NOMO-1 treated with DMSO at 0.1 percent for 48 hours (cell line): ENCODE results near the gene CHD9.
"Not testable (repeated sequence)": the region's sequence is repeated elsewhere in the genome, so short reads cannot be mapped to it uniquely, and the experiment has no call there.

Source experiments
- DNase-seq: peaks from one replicate; lab custom pipeline; 2025; ENCODE audit not compliant: unreplicated experiment; lab: John Stamatoyannopoulos, UW

CHD9 gene

DNA sequence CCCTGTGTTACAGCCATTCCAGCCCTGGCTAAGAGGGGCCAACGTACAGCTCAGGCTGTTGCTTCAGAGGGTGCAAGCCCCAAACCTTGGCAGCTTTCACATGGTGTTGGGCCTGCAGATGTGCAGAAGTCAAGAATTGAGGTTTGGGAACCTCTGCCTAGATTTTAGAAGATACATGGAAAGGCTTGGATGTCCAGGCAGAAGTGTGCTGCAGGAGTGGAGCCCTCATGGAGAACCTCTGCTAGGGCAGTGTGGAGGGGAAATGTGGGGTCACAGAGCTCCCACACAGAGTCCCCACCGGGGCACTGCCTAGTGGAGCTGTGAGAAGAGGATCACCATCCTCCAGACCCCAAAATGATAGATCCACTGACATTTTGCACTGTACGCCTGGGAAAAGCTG is 130.9 kb downstream of the CHD9 start:
- DNase-seq, result not testable (repeated sequence)

DNA sequence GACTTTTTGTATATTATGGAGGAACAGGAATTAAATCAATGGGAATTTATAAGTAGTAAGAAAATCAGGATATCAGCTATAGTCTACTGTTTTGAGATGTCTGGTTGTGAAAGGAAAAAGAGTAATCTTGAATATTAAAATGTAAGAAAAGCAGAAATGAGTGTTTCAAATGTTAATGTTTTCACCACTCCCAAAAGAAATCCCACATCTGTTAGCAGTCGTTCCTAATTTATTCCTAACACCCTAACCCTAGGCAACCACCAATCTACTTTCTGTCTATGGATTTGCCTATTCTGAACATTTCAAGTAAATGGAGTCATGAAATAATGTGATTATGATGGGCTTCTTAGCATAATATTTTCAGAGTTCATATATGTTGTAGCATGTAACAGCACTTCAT is 133.0 kb downstream of the CHD9 start:
- no peak for DNase-seq

DNA sequence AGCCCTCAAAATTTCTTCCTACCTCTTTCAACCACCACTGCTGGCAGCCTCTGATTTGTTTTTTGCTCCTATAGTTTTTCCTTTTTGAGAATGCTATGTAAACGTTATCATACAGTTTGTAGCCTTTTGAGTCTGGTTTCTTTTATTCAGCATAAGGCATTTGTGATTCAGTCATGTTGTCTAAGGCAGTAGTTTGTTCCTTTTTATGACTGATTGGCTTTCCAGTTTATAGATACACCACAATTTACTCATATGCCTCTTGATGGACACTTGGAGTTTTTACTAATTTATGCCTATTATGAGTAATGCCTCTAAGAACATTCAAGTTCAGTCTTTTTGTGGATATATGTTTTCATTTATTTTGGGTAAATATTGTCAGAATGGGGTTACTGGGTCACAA is 136.6 kb downstream of the CHD9 start:
- DNase-seq, result no peak

DNA sequence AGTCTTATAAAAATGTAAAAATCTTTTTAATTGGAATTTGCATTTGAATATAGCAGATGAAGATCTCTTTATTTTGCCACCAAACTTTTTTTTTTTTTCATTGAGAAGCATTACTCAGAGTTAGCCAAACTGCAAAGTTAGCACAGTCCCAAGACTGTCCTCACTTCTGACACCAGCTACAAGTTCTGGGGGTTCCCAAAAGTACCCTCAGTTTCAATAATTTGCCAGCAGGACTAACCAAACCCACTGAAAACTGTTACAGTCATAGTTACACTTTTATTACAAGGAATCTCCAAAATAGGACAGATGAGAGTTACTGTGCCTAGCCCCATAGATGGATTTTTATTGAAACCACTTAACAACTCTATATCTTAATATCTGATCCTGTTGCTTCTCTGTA is 144.1 kb downstream of the CHD9 start:
- no peak for DNase-seq

DNA sequence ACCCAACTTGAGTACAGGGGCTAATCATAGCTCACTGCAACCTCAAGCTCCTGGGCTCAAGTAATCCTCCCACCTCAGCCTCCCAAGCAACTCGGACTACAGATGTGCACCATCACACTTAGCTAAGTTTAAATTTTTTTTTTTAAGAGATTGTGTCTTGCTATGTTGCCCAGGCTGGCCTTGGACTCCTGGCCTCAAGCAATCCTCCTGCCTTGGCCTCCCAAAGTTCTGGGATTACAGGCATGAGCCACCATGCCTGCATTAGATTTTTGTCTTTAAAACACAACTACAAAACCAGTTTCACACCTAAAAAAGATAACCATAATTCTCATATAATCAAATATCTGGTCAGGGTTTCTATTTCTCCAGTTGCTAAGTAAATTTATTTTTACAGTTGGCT is 147.1 kb downstream of the CHD9 start:
- no peak for DNase-seq

DNA sequence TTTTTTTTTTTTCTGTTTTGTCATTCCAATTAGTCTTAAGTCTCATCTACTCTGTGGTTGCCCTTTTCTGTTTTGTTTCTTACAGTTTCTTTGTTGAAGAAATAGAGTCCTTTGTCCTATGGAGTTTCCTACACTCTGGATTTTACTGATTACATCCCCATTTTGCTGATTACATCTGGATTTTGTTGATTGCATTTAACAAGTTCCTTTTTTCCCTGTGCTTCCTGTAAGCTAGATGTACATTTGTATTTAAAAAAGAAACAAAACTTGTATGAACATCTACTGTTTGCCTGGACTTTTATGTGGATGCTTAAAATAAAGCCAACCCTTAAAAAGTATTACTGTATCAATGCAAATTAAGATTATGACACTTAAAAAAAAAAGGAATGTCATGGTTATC is 147.6 kb downstream of the CHD9 start:
- DNase-seq, result no peak

DNA sequence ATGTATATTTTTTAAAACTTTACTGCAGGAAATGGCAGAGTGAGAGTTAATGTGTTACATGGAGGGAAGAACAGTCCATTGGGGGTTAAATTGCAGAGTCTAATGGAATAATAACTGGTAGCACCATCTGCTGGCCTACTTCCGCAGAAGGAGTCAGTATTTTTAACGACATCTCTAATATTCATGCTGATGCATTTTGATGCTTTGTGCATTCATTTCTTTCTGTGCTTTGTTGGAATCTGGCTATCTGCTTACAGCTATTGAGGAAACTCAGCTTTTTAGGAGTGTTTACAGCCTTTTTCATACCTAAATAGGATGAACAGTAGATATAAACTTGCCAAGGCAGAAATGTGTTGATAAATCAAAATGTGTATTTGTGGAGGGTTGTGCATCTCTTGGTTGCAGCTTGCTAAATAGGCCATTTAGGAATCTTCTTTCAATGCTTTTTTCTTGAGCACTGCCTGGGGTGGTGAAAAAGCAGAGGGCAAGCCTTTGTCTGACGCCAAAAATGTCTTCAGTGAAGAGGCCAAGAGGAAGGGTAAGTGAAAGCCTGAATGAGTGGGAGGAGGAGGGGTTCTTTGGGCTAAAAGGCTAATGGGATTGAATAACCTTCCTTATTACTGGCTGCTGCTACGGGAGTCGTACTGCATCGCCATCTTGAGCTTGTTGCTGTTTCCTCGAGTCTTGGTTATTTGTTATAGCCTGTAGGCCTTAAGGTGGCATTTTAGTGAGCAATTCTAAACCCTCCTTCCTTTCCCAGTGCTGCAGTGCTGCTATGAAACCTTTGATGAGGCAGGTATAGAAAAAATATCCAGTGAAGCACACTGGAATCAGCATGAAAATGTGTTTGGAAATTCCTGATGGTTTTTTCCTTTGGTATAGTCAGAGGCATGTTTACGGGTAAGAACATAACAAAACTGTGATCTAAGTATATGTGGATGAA is 153.3 kb downstream of the CHD9 start:
- DNase-seq, result peak; percentile 91

DNA sequence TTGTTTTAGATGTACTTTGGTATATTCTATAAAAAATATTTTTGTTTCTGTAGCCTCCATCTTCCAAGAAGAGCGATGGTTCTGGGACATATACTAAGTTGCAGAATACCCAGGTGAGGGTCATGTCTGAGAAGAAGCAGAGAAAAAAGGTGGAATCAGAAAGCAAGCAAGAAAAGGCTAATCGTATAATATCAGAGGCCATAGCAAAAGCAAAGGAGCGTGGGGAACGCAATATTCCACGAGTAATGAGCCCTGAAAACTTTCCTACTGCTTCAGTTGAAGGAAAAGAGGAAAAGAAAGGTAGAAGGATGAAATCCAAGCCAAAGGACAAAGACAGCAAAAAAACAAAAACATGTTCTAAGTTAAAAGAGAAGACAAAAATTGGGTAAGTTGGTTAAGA is 154.6 kb downstream of the CHD9 start:
- DNase-seq, result no peak

DNA sequence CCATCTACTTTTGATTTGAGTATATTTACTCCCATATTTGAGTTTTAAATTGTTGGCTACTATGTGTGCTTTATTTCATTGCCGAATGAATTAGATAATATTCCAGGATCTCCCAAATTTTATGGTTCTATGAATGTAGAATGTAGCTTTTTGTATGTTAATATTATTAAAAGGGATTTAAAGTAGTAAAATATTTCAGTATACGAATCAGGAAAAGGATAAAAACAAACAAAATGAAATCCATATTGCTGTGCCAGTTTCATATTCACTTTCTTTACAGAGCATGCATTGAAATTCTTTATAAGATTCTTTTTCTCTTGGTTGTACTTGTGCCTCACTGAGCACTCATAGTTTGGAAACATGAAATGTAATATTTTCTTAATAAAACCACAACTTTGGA is 155.1 kb downstream of the CHD9 start:
- DNase-seq, result no peak

DNA sequence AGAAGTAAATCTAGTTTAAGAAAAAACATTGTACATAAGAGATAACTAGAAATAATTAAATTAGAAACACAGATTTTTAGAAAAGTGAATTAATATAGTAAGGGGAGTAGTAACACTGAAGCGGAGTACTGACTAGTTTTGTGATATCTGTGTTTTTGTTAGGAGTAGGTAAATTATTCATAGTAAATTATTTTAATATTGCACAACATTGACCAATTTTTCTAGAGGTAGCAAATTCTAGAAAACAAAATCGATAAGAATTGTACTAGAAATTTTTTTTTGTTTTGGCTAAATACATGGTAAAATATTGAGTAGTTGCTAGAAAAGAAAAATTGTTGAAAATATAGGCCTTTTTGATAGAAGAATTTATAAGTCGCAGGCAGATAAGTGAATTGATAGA is 156.5 kb downstream of the CHD9 start:
- DNase-seq, result no peak

DNA sequence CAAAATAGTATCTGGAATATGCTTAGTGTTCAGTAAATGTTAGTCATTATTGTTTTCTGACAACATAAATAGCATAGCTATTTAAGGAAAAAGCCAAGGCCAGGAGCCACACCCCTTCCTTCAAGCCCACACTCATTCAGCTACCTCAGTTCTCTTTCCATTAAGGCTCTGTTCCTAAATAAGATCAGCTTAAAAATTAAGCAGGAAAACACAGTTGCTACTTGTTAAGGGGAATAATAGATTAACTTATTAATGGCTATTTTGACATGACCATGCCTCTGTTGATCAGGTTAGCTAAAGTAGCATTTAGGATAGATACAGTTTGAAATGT is 158.1 kb downstream of the CHD9 start:
- DNase-seq, result no peak

DNA sequence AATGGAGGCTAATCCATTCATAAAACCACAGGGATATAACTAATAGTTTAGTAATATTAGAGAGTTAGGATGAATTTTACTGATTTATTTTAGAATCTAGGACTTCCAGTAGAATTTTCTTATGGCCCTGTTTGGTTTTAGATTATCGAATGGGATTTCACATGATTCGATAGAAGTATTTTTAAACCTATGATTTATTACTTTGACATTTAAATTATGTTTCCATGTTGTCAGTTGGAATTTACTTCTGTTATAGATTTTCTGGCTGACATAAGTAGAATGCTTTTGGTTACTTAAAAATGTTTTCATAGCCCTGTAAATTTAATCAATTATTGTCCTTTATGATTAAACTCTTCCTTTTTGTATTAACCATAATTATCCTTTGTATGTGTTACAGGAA is 158.8 kb downstream of the CHD9 start:
- no peak for DNase-seq

DNA sequence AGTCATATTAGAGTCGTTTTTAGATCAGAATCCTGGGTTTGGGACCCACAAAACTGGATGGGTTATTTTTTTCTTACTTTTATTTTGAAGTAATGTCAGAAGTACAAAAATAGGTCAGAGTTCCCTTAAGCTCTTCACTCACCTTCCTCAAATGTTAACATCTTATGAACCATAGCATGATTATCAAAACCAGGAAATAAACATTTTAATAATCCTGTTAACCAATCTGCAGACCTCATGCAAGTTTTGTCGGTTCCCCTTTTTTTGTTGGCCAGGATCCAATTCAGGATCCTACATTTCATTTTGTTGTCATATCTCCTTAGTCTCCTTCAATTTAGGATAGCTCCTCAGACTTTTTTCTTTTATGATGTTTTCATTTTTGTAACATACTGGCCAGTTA is 162.0 kb downstream of the CHD9 start:
- peak; percentile 74 for DNase-seq

DNA sequence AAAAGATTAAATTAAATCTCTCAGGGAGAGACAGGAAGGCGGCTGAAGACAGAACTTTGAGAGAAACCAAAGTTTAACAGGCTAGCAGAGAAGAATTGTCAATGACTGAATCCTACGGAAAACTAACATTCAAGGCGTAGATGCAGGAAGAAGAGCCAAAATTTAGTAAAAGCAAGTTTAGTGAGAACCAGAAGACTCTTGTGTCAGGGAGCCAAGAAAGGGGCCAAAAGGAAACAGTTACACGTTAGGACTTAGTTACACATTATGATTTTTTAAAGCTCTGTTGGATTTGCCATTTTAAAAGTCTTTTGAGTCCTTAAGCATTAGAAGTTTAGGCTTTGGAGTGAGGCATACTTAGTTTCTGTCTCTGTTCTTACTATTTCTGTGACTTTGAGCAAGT is 164.6 kb downstream of the CHD9 start:
- DNase-seq, result no peak

DNA sequence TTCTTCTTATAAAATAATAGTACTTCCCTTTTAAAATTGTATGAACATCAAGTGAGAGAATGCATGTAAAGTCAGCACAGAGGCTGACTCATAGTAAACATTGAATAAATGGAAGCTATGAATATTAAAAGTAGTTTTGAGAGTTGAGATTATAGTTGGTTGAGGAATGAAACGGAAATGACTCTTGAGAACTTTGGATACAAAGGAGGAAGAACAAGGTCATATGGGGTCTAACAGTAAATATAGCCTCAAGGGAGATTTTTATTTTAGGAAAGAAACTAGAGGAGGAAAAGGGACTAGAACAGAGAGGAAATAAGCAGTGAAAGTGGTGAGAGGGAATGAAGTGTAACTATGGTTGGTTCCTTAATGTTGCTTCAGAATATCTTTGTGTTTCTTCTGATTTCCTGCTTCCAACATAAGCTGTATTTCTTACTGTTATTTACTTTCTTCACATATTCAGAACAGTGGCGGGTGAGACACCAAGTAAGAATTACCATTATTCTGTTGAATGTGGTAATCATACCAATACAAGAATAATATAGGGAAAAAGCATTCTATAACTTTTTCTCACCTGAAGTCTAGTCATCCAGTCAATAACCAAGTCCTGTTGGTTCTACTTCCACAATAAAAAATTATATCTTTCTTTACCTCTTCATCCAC is 165.1 kb downstream of the CHD9 start:
- peak; percentile 31 for DNase-seq

DNA sequence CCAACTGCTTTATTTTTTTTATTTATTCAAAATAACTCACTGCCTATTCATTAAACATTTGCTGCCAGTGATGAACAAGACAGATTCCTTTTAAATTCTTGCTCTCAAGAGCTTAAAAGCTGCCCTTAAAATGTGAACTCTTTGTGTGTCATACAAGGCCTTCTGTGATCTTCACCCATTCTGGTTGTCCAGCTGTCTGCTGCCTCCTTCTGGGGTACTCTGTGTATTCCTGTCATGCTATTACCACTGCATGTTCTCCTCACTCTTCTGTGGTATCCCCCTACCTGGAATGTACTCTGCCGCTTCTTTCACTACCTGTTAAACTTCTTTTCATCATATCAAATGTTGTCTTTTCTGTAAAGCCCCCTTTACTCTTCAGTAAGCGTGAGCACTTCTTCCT is 165.8 kb downstream of the CHD9 start:
- no peak for DNase-seq

DNA sequence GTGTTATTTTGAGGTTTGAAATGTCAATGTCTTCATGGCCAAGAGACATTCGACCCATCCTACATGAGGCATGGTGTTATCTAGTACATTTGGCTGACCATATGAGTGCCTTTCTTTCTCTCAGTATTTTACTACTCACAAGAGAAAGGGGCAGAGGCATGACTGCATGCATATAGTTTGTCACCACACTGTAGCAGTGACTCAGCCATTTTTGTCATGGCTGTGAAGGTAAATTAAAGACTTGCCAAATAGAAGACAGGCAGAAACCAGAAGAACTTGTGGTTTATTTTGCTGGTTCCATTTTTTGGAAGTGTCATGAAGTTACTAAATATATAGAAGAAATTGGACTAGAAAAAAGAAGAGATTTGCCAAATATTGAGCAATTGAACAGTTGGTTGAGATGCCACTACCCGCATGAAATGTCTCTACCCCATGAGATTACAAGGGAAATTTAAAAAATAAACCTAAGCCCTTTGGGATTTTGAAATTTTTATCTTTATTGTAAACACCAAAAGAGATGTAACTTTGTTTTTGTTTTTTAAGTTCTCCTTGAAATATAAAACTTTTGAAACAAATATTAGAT is 170.3 kb downstream of the CHD9 start:
- peak; percentile 85 for DNase-seq

DNA sequence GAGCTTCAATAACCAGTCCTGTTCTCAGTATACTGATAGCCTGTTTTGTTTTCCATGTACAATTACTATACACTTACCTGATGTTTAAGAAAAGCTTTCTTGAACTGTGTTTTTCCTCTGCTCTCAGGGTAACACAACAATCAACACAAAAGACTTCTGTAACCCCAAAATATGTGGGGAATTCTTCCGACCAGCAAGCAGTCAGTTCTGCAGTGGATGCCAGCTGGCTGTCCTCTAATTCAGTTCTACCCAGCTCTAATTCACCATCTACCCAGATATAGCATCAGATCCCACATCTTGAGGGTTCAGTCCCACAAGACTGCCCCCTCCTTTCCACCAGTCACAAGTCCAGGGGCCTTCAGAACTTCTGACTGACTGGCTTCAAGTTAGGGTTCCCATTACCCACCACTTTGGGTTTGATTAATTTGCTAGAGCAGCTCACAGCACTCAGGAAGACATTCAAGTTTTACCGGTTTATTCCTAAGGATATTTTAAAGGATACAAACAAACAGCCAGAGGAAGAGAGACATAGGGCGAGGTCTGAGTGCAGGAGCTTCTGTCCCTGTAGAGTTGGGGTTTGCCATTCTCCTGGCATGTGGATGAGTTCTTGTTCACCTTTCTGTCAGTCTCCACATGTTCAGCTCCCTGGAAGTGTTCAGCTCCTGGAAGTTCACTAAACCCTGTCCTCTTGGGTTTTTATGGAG is 178.2 kb downstream of the CHD9 start:
- no peak for DNase-seq

DNA sequence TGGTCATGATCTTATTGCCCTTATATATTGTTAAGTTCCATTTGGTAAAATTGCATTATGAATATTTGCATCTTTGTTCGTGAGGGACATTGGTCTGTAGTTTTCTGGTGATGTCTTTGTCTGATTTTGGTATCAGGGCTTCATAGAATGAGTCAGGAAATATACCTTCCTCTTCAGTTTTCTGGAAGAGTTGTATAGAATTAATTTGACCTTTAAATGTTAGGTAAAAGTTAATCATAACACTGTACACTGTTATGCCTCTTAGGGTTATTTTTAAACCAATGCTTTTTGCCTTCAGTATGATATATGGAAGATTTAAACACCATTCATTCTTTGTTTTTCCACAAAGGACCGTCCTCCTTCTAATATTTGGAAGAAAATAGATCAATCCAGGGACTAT is 180.0 kb downstream of the CHD9 start:
- DNase-seq, result no peak

DNA sequence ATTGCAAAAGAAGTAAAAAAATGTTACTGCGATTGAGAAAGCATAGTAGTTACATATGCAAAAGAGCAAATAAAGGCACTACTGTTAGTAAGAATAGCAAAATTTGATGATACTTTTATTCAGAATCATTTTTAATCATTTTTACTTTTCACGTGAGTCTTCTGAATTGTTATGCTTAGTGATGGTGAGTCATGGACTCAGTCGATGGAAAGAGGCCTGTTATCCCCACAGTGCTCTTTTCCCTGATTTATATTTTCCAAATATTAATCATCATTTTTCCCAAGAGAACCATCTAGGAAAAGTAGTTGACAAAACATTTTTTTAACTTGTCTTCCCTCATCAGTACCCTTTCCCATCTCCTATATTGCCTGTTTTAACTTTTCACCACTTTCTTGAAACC is 181.1 kb downstream of the CHD9 start:
- no peak for DNase-seq

DNA sequence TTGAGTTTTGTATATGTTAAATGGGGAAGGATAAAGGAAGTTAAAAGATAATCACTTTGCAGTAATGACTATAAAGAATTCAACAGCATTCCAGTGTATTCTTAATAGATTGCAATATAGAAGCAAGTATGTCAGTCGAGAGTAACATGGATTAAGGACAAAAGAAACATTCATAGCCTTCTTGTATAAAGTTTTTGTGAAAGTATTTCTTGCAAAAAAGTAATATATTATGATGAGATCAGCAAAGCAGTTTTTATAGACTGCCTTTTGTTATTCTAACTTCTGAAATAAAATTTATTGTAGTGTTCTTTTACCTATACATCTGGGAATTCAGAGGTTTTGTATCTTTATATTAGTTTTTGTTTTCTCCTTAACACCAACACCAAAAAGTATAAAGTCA is 194.5 kb downstream of the CHD9 start:
- no peak for DNase-seq

DNA sequence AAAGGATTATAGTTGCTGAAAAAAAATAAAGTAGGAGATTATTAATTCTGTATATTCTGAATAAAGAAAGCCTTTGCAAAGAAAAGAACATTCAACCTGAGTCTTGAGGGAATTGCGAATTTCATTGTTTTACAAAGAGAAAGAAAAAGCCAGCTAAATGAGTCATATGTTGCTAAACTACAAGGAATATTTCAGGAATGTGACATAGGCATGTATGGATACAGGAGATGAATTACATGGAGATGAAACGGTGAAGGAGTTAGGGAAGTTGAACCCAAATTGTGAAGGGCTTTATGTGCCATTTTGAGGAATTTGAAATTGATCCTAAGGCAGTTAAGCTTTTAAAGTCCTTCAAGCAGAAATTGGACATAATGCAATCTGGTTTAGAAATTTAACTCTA is 202.2 kb downstream of the CHD9 start:
- no peak for DNase-seq
